WTC11 (cell line): ENCODE measurements around the gene NUP93.
A peak's percentile ranks its signal among the peaks of the same experiment; 100 is the strongest.

Experiments used
- FOXK1 ChIP-seq: sonication (generic); formaldehyde crosslinking; IDR thresholded peaks from 2 replicates; pipeline ENCODE4 v1.8.0; 2022; ENCODE audit warnings: mild to moderate bottlenecking, moderate library complexity, missing genetic modification reagents
- HMGXB4 ChIP-seq: sonication (generic); formaldehyde crosslinking; IDR thresholded peaks from 2 replicates; pipeline ENCODE4 v1.8.1; 2023; ENCODE audit warnings: mild to moderate bottlenecking, moderate library complexity, missing genetic modification reagents
- IRF2 ChIP-seq: sonication (generic); formaldehyde crosslinking; IDR thresholded peaks from 2 replicates; pipeline ENCODE4 v1.8.0; 2022; ENCODE audit warnings: low read depth, missing genetic modification reagents, borderline replicate concordance
- MAX ChIP-seq: sonication (generic); formaldehyde crosslinking; IDR thresholded peaks from 2 replicates; pipeline ENCODE4 v1.8.0; 2022; ENCODE audit warnings: mild to moderate bottlenecking, missing genetic modification reagents
- USF2 ChIP-seq: sonication (generic); formaldehyde crosslinking; IDR thresholded peaks from 2 replicates; pipeline ENCODE4 v1.8.1; 2023; ENCODE audit warnings: mild to moderate bottlenecking, missing genetic modification reagents, moderate library complexity
- ZNF121 ChIP-seq: sonication (generic); formaldehyde crosslinking; IDR thresholded peaks from 2 replicates; pipeline ENCODE4 v1.8.0; 2023; ENCODE audit warnings: missing genetic modification reagents
- TF ChIP-seq, protein P1 (sequence below): sonication (generic); formaldehyde crosslinking; conservative IDR thresholded peaks from 2 replicates; pipeline ENCODE4 v1.8.1; 2022; ENCODE audit warnings: mild to moderate bottlenecking, missing genetic modification reagents
- TF ChIP-seq, protein P2 (sequence below): fragments of 250-450 bp; sonication (Bioruptor Pico); IDR thresholded peaks from 2 replicates; pipeline ENCODE4 v1.9.0; 2021; ENCODE audit warnings: mild to moderate bottlenecking
- TF ChIP-seq, protein P3 (sequence below): fragments of 200-600 bp; IDR thresholded peaks from 2 replicates; pipeline ENCODE4 v1.8.0; 2022; ENCODE audit warnings: antibody characterized with exemption
- TF ChIP-seq, protein P4 (sequence below): sonication (generic); formaldehyde crosslinking; IDR thresholded peaks from 2 replicates; pipeline ENCODE4 v1.8.1; 2022; ENCODE audit warnings: low read depth, missing genetic modification reagents, borderline replicate concordance

DNA sequence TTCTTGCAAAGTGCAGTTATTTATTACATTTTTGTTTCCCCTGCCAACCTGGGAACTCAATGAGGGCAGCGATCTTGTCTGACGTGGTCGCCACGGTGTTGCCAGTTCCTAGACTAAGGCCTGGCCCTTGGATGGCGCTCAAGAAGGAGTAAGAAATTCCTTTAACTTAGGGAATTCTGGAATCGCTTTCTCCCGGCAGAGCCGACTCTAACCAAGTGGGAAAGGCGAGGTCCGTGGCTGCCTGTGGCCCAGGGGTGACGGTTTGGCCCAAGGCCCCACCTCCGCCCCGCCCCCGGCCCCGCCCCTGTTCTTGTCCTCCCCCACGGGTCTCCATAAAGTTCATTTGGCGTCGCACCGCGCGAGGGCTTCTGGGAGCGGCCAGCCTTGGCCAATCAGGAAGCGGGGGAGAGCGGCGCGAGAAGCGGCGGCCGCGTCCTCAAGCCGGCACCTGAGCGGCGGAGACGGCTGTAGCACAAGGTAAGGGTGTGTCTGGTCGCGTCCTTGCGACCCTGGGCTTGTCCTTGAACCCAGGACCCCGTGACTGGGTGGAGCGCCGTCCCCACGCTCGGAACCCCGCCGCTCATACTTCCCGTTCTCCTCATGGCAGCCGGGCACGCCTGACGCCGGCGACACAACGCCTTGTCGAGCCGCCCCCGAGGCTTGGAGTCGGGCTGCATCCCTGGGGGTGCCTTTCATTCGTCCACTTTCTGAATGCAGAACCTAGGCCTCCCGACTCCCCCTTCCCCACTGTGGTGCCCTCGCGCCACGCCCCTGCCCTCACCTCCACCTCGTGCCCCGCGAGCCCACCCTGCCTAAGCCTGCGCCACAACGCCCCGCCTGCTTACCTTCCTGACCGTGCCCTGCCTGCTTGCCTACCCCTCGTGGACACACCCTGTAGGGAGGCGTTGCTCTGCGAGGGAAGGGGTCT lies at the start of gene NUP93:
- TF ChIP-seq, protein P1, sequence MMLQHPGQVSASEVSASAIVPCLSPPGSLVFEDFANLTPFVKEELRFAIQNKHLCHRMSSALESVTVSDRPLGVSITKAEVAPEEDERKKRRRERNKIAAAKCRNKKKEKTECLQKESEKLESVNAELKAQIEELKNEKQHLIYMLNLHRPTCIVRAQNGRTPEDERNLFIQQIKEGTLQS (CRISPR knock-in tag), result no peak
- TF ChIP-seq, protein P2, sequence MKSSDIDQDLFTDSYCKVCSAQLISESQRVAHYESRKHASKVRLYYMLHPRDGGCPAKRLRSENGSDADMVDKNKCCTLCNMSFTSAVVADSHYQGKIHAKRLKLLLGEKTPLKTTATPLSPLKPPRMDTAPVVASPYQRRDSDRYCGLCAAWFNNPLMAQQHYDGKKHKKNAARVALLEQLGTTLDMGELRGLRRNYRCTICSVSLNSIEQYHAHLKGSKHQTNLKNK (CRISPR knock-in tag), result no peak
- TF ChIP-seq MAX (CRISPR knock-in tag) (peak; percentile 83), HMGXB4 (CRISPR knock-in tag) (no peak), FOXK1 (CRISPR knock-in tag) (peak; percentile 75), USF2 (CRISPR knock-in tag) (no peak; the same call in 1 of the 2 replicates), IRF2 (CRISPR knock-in tag) (no peak), ZNF121 (CRISPR knock-in tag) (no peak)
- TF ChIP-seq, protein P3, sequence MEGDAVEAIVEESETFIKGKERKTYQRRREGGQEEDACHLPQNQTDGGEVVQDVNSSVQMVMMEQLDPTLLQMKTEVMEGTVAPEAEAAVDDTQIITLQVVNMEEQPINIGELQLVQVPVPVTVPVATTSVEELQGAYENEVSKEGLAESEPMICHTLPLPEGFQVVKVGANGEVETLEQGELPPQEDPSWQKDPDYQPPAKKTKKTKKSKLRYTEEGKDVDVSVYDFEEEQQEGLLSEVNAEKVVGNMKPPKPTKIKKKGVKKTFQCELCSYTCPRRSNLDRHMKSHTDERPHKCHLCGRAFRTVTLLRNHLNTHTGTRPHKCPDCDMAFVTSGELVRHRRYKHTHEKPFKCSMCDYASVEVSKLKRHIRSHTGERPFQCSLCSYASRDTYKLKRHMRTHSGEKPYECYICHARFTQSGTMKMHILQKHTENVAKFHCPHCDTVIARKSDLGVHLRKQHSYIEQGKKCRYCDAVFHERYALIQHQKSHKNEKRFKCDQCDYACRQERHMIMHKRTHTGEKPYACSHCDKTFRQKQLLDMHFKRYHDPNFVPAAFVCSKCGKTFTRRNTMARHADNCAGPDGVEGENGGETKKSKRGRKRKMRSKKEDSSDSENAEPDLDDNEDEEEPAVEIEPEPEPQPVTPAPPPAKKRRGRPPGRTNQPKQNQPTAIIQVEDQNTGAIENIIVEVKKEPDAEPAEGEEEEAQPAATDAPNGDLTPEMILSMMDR, result no peak
- TF ChIP-seq, protein P4, sequence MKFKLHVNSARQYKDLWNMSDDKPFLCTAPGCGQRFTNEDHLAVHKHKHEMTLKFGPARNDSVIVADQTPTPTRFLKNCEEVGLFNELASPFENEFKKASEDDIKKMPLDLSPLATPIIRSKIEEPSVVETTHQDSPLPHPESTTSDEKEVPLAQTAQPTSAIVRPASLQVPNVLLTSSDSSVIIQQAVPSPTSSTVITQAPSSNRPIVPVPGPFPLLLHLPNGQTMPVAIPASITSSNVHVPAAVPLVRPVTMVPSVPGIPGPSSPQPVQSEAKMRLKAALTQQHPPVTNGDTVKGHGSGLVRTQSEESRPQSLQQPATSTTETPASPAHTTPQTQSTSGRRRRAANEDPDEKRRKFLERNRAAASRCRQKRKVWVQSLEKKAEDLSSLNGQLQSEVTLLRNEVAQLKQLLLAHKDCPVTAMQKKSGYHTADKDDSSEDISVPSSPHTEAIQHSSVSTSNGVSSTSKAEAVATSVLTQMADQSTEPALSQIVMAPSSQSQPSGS (CRISPR knock-in tag), result peak; percentile 38; the same call in 1 of the 2 replicates
